Glomerular visceral epithelial cell (primary cell): ENCODE results near the gene CLCC1.
A peak's percentile ranks its signal among the peaks of the same experiment; 100 is the strongest.
"Not testable (repeated sequence)": the region's sequence is repeated elsewhere in the genome, so short reads cannot be mapped to it uniquely, and the experiment has no call there.

Experiments used
- DNase-seq: peaks from one replicate; pipeline ENCODE4 v3.0.0-alpha.2; 2016; ENCODE audit errors: extremely low spot score

CLCC1 gene, protein sequence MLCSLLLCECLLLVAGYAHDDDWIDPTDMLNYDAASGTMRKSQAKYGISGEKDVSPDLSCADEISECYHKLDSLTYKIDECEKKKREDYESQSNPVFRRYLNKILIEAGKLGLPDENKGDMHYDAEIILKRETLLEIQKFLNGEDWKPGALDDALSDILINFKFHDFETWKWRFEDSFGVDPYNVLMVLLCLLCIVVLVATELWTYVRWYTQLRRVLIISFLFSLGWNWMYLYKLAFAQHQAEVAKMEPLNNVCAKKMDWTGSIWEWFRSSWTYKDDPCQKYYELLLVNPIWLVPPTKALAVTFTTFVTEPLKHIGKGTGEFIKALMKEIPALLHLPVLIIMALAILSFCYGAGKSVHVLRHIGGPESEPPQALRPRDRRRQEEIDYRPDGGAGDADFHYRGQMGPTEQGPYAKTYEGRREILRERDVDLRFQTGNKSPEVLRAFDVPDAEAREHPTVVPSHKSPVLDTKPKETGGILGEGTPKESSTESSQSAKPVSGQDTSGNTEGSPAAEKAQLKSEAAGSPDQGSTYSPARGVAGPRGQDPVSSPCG

GRCh38 chr1:108963052-108963686, at the start of gene CLCC1:
Gene CLCC1 (minus strand): TSS chr1:108963484. CDS start chr1:108950437, 13,047 bp downstream.
- DNase-seq, result peak; percentile 94

- no peak for DNase-seq
Observed at GRCh38 chr1:109011335-109011734, 48.1 kb upstream of the CLCC1 start.

GRCh38 chr1:108996622-108997021, 33.3 kb upstream of the CLCC1 start:
- DNase-seq, result peak; percentile 1

DNA sequence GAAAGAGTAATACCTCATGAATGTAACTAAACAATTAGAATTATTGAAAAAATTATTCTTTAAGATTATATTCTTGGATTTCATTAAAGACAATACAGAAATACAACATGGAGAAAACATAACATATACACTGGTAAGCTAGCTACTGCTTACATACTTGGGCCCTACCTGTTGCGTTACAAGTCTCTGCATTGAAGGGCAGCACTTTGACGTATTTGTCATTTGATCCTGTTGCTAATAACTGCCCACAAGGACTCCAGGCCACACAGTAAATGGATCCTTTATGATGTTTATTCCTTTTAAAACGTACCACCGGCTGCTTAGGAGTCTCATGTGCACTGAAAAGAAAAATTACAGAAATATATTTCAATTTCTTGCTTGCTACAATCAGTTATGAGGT, 19.8 kb upstream of the CLCC1 start:
- DNase-seq, result no peak

- no peak for DNase-seq
Observed at GRCh38 chr1:108976658-108977057, 13.4 kb upstream of the CLCC1 start.

DNA sequence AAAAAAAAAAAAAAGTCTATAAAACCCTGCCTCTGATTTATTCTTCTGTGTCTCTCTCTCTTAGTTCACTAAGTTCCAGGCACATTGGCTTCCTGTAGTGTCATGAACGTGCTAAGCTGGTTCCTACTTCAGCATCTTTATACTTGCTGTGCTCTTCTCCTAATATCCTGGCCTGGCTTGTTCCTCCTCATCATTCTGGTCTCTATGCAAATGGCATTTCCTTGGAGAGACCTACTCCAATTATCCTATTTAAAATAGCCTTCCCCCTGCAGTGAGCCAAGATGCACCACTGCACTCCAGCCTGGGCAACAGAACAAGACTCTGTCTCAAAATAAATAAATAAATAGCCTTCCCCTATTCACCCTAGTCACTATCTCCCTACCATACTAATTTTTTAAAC, 9.7 kb upstream of the CLCC1 start:
- no peak for DNase-seq

- no peak for DNase-seq
Observed at GRCh38 chr1:108969346-108969745, 6.1 kb upstream of the CLCC1 start.

DNA sequence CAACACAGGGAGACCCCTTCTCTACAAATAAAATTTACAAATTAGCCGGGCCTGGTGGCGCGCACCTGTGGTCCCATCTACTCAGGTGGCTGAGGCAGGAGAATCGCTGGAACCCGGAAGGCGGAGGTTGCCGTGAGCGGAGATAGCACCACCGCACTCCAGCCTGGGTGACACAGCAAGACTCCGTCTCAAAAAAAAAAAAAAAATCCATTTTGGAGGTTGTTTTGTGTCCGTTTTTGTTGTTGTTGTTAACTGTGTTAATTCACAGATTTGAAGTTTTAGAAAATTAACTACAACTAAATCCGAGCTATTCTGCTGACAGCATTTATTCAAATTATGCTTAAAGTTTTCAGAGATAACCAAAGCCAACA, 618 bp downstream of the CLCC1 start:
- peak; percentile 25 for DNase-seq

GRCh38 chr1:108961752-108962486, 1.4 kb downstream of the CLCC1 start:
- no peak for DNase-seq

GRCh38 chr1:108961198-108961597, 2.1 kb downstream of the CLCC1 start:
- no peak for DNase-seq

DNA sequence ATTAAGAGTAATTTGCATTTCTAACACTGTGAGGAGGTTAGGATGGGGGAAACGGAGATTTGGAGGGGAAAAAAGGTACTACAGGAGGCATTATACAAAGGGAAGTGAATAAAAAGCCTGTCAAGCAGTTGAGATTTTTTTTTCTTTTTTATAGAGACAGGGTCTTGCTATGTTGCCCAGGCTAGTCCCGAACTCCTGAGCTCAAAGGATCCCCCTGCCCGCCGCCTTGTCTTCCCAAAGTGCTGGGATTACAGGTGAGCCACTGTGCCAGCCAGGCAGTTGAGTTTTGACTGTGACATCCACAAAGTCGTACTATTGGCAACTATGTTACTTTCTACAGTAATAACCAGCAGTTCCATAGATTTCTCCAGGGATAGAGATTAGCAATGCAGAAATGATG, 2.6 kb downstream of the CLCC1 start:
- DNase-seq, result no peak

DNA sequence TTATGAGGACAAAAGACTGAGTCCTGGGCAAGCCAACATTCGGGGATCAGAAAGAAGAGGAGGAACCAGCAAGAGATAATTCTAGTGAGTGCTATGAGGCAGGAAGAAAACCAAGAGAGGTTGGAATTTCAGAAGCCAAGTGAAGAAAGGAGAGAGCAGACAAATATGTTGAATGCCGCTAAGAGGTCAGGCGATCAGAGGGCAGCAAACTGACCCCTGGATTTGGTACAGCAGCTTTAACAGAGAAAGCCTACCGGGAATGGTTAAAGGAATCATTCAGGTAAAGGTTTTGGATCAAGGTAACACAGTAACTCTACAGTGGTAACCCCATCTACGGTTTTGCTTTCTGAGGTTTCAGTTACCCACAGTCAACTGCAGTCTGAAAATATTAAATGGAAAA, 5.4 kb downstream of the CLCC1 start:
- DNase-seq, result no peak

GRCh38 chr1:108955881-108956280, 7.4 kb downstream of the CLCC1 start:
- DNase-seq, result no peak

DNA sequence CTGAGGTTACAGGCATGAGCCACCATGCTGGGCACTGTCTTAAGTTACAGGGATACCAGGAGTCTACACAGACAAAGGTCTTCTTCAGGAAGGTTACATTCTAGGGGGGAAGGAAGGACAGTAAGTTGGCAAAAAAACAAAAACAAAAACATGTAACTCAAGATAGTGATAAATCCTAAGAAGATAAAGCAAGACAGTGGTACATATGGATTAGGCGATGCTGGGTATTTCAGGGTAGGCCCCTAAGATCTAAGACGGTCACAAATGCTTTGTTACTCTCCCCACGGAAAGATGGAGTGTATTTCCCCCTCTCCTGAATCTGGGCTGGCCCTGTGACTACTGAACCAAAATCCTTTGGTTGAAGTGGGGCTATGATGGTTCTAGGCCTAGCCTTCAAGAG, 8.2 kb downstream of the CLCC1 start:
- DNase-seq, result no peak

- no peak for DNase-seq
Observed at GRCh38 chr1:108953452-108953851, 9.8 kb downstream of the CLCC1 start.

DNA sequence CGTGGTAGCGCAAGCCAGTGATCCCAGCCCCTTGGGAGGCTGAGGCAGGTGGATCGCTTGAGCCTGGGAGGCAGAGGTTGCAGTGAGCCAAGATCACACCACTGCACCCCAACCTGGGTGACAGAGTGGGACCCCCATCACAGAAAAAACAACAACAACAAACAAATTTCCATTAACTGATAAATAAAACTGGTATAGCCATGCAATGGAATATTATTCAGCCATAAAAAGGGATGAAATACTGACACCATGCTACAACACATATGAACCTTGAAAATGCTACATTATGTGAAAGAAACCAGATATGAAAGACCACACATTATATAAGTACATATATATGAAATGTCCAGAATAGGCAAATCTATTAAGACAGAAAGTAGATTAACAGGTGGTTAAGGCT, 12.0 kb downstream of the CLCC1 start:
- no peak for DNase-seq

DNA sequence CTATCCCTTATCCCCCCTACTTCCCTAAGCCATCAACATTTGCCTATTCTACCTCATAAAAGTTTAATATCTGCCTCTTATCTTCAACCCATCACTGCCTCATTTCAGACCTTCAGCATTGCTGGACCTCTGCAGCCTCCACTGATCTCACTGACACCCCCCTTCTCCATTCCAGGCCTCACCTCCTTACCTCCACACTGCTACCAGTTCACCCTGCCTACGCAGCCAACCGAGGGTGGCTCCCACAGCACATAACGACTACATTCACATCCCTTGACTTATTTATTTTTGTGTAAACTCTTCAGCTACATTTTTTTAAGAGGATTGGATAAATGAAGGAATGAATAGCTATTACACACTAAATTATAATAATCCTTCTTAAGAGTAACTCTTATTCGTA, 14.2 kb downstream of the CLCC1 start:
- DNase-seq, result no peak

GRCh38 chr1:108947871-108948525, 15.3 kb downstream of the CLCC1 start:
- no peak for DNase-seq

DNA sequence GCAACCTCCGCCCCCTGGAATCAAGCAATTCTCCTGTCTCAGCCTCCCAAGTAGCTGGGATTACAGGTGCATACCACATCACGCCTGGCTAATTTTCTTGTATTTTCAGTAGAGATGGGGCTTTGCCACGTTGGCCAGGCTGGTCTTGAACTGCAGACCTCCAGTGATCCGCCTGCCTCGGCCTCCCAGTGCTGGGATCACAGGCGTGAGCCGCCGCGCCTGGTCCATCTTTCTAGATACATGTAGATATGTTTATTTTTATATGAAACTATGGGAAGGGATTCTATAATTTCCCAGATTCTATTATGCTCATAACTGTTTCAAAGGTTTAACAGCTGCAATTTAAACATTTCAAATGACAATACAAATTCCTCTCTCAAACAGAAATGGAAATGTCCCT, 27.1 kb downstream of the CLCC1 start:
- no peak for DNase-seq

DNA sequence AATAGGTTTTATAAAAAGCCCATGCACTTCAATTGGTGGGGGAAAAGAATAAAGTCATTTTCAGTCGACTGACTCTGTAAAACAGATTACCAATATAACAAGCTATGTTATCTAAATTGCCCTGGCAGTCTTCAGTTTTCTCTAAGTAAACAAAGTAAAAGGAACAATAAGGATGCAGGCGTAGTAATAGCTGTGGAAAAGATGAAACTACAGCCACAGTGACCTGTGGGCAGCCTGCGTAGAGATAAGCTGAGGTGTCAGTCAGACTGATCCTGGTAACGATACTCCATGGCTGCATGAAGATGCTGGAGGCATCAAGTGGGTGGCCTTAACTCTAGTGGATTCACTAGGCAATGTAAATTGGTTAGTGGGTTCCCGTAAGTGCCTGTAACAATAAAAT, 29.3 kb downstream of the CLCC1 start:
- DNase-seq, result no peak

DNA sequence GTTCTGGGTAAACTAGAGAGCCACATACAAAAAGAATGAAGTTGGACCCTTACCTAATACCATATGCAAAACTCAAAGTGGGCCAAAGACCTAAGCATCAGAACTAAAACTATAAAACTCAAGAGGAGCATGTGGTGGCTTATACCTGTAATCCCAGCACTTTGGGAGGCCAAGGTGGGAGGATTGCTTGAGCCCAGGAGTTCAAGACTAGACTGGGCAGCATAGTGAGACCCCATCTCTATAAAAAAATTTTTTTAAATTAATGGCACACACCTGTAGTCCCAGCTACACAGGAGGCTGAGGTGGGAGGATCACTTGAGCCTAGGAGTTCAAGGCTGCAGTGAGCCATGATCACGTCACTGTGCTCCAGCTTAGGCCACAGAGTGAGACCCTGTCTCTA, 35.7 kb downstream of the CLCC1 start:
- DNase-seq, result not testable (repeated sequence)

DNA sequence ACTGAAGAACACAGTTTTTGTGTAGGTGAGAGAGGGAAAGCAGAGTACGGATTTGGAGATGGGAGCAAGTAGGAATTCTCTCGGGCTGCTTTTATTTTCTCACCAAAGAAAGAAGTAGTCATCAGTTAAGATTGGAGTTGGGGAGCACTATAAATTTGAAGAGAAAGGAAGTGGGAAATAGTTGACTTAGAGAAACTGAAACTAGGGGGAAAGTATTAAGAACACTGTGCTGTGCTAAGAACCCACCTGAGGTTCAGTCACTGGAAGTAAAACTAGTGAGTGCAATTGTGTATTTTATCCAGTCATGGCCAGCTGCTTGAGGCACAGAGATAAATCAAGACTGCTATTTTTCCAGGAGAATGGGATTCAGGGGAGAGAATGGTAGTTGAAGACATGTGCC, 37.4 kb downstream of the CLCC1 start:
- no peak for DNase-seq
